Measurements from ENCODE around the gene SORBS1.

The SORBS1 gene

GRCh38 chr10:95459446-95460045 is 101.6 kb downstream of the SORBS1 start:
- DNase-seq (ENCODE audit: low read depth), result no peak

GRCh38 chr10:95458871-95459270 is 102.3 kb downstream of the SORBS1 start:
- DNase-seq (ENCODE audit: low read depth), result no peak

- no peak for DNase-seq (ENCODE audit: low read depth)
These were observed 103.2 kb downstream of the SORBS1 start for GRCh38 chr10:95458014-95458413.

GRCh38 chr10:95457319-95457886 is 103.8 kb downstream of the SORBS1 start:
- no peak for DNase-seq (ENCODE audit: low read depth)

- DNase-seq (ENCODE audit: low read depth), result no peak
These were observed 104.7 kb downstream of the SORBS1 start for GRCh38 chr10:95456516-95456915.

GRCh38 chr10:95454940-95455339 is 106.2 kb downstream of the SORBS1 start:
- DNase-seq (ENCODE audit: low read depth), result no peak

GRCh38 chr10:95454356-95454755 is 106.8 kb downstream of the SORBS1 start:
- DNase-seq (ENCODE audit: low read depth), result no peak

GRCh38 chr10:95451568-95452524 is 109.3 kb downstream of the SORBS1 start:
- DNase-seq (ENCODE audit: low read depth), result no peak

GRCh38 chr10:95451150-95451549 is 110.0 kb downstream of the SORBS1 start:
- DNase-seq (ENCODE audit: low read depth), result no peak

- DNase-seq (ENCODE audit: low read depth), result no peak
These were observed 111.0 kb downstream of the SORBS1 start for GRCh38 chr10:95450188-95450587.

GRCh38 chr10:95447685-95448084 is 113.5 kb downstream of the SORBS1 start:
- no peak for DNase-seq (ENCODE audit: low read depth)

GRCh38 chr10:95445837-95446486 is 115.2 kb downstream of the SORBS1 start:
- no peak for DNase-seq (ENCODE audit: low read depth)

GRCh38 chr10:95445223-95445836 is 115.8 kb downstream of the SORBS1 start:
- no peak for DNase-seq (ENCODE audit: low read depth)

- no peak for DNase-seq (ENCODE audit: low read depth)
These were observed 116.4 kb downstream of the SORBS1 start for GRCh38 chr10:95444792-95445191.

GRCh38 chr10:95443636-95444035 is 117.5 kb downstream of the SORBS1 start:
- no peak for DNase-seq (ENCODE audit: low read depth)

GRCh38 chr10:95442341-95442740 is 118.8 kb downstream of the SORBS1 start:
- no peak for DNase-seq (ENCODE audit: low read depth)

GRCh38 chr10:95441547-95441923 is 119.6 kb downstream of the SORBS1 start:
- no peak for DNase-seq (ENCODE audit: low read depth)

GRCh38 chr10:95440756-95441546 is 120.2 kb downstream of the SORBS1 start:
- DNase-seq (ENCODE audit: low read depth), result no peak

- DNase-seq (ENCODE audit: low read depth), result no peak
These were observed 121.0 kb downstream of the SORBS1 start for GRCh38 chr10:95440038-95440725.

GRCh38 chr10:95438781-95439180 is 122.4 kb downstream of the SORBS1 start:
- DNase-seq (ENCODE audit: low read depth), result no peak

- DNase-seq (ENCODE audit: low read depth), result no peak
These were observed 123.5 kb downstream of the SORBS1 start for GRCh38 chr10:95437669-95438068.
